SJSA1 (cell line): Measurements from ENCODE around the gene SRP72. TPM values are rescaled to one million over a fixed set of nuclear protein-coding genes. Genes with fewer than 3 reads are reported as not detected.

Experiments
- DNase-seq, 2 experiments: peaks; one replicate each; pipeline ENCODE4 v3.0.0-alpha.2; 2015 to 2020; ENCODE audit warnings: low spot score in 2 of 2, low read depth in 1 of 2
- H3K27ac ChIP-seq: fragments of 250-450 bp; sonication (Bioruptor Pico); 2 replicates; pipeline ENCODE4 v1.5.1; 2020; ENCODE audit warnings: mild to moderate bottlenecking, moderate library complexity
- H3K27me3 ChIP-seq: fragments of 250-450 bp; sonication (Bioruptor Pico); replicated peaks from 2 replicates; pipeline ENCODE4 v1.5.1; 2020; ENCODE audit warnings: mild to moderate bottlenecking, moderate library complexity
- H3K36me3 ChIP-seq: fragments of 250-450 bp; sonication (Bioruptor Pico); 2 replicates; pipeline ENCODE4 v1.5.1; 2020; ENCODE audit warnings: mild to moderate bottlenecking
- H3K4me1 ChIP-seq: fragments of 250-450 bp; sonication (Bioruptor Pico); replicated peaks from 2 replicates; pipeline ENCODE4 v1.6.1; 2021; ENCODE audit warnings: mild to moderate bottlenecking
- H3K4me3 ChIP-seq: fragments of 250-450 bp; sonication (Bioruptor Pico); 2 replicates; pipeline ENCODE4 v1.5.1; 2020; ENCODE audit warnings: mild to moderate bottlenecking
- H3K9me3 ChIP-seq: fragments of 250-450 bp; sonication (Bioruptor Pico); replicated peaks from 2 replicates; pipeline ENCODE4 v1.5.1; 2020; ENCODE audit warnings: mild to moderate bottlenecking
- total RNA-seq: library from RNA; depleted of rRNA; stranded (reverse); fragments of >200 nt; shearing (Covaris generic); gene quantifications from 2 replicates; pipeline ENCODE4 v1.2.3, GENCODE V29; 2014; rRNA removed

The SRP72 gene
- total RNA-seq, 1 experiment from 2014 or later, result 111 TPM

DNA sequence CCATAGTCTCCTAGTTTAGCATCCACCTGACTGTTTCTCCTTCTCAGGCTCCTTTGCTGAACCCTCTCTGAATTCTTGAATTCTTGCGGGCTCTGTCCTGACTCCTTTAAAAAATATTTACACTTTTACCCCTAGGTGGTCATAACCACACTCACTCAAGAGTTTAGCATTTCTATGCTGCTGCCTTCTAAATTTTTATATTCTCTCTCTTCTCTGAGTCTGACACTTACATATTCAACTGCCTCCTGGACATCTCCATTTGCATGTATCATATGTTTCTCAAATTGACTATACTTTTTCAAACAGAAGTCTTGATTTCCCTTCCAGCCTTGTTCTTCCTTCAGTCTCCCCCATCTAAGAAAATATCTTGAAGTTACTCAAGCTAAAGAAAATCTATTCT, 69.7 kb downstream of the SRP72 start:
- no peaks in the 10 kb centered on the region for H3K4me1 ChIP-seq
- DNase-seq, result no peak

GRCh38 chr4:56540826-56541225, 73.4 kb downstream of the SRP72 start:
- no peak for DNase-seq
- Histone ChIP-seq H3K27ac (no peak overlapping the region), H3K4me1 (peaks cover 7% of the 10 kb centered on the region), H3K36me3 (no peaks in the 10 kb centered on the region), H3K27me3 (no peaks in the 10 kb centered on the region), H3K9me3 (no peaks in the 10 kb centered on the region), H3K4me3 (no peak overlapping the region)

More for the DNA sequence above, 69.7 kb downstream of the SRP72 start:
- Histone ChIP-seq H3K27ac (no peak overlapping the region), H3K36me3 (no peaks in the 10 kb centered on the region), H3K4me3 (no peak overlapping the region), H3K27me3 (no peaks in the 10 kb centered on the region), H3K9me3 (no peaks in the 10 kb centered on the region)

DNA sequence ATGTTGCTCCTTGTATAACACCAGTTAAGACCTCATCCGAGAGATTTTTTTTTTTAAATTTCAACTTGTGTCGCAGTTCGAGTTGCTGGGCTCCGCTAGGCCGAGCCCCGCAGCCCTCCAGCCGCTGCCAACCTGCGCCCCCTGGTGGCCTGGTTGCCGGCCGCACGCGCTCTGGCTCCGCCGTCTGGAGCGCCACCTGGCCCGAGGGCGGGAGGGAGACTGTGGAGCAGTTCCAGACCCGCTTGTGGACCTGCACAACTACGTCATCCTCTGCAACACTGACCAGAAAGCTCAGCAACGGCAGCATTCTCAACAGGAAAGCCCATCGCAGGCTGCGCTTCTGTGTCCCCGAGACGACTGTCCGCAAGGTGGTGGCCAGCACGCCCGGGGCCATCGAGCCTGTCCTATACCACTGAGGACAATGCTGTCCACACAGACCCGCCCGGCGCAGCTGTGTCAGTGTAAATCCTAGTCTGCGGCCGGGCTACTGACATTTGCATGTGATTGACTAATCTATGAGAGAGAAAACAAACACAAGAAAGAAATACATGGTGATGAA, 77.2 kb downstream of the SRP72 start:
- peaks cover 7% of the 10 kb centered on the region for H3K4me1 ChIP-seq
- no peaks in the 10 kb centered on the region for H3K36me3 ChIP-seq
- H3K27me3 ChIP-seq, result no peaks in the 10 kb centered on the region
- no peaks in the 10 kb centered on the region for H3K9me3 ChIP-seq
- peak overlapping the region; percentile 30 for H3K4me3 ChIP-seq
- peak overlapping the region; percentile 42 for H3K27ac ChIP-seq
- peak; percentile 91 for DNase-seq

DNA sequence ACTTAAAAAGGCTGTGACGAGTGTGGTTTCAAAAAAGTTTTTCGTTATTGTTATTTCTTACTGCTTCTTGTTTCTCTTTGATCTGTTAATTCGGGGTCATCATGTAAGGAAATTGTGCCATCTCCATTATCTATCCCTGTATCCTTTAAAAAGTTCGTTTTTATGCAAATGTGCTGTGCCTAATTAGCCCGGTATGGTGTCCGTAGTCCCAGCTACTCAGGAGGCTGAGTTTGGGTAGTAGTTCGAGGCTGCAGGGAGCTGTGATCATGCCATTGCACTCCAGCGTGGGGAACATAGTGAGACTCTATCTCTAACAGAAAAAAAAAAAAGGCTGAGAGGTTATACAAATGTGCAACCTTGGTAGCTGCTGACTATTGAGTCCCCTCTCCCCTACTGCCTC, 83.2 kb downstream of the SRP72 start:
- Histone ChIP-seq H3K27ac (no peak overlapping the region), H3K9me3 (no peaks in the 10 kb centered on the region), H3K27me3 (no peaks in the 10 kb centered on the region), H3K36me3 (no peaks in the 10 kb centered on the region), H3K4me1 (no peaks in the 10 kb centered on the region), H3K4me3 (no peak overlapping the region)
- no peak for DNase-seq

DNA sequence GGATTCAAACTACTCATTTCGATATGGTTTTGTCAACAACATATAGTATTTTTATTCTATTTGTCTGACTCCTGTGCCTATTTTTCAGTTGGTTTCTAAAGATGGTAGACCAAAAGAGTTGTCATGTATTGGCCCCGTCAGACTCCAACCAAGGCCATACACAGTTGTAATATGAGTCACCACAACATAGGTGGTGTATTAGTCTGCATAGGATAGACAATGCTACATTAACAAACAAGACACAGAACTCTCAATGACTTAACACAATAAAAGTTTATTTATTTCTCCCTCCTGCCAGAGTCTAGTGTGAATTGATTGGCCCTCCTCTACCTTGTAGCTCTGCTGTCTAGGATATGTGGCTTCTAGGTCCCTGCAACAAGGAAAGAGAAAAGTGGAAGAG, 84.1 kb downstream of the SRP72 start:
- Histone ChIP-seq H3K36me3 (no peaks in the 10 kb centered on the region), H3K4me3 (no peak overlapping the region), H3K4me1 (no peaks in the 10 kb centered on the region), H3K27ac (no peak overlapping the region), H3K27me3 (no peaks in the 10 kb centered on the region), H3K9me3 (no peaks in the 10 kb centered on the region)
- DNase-seq, result no peak

- Histone ChIP-seq H3K27me3 (no peaks in the 10 kb centered on the region), H3K4me1 (no peaks in the 10 kb centered on the region), H3K36me3 (no peaks in the 10 kb centered on the region), H3K9me3 (no peaks in the 10 kb centered on the region), H3K4me3 (no peak overlapping the region), H3K27ac (no peak overlapping the region)
- no peak for DNase-seq
Measured at GRCh38 chr4:56552273-56552672, 84.9 kb downstream of the SRP72 start.

Other genes starting within 250 kb of the SRP72 start
- gene AASDH, start 80.1 kb upstream of the SRP72 start, total RNA-seq, result 8.4 and 9.6 TPM in 2 replicates
- 26.6 and 40.6 TPM in 2 replicates for gene PPAT, start 32.0 kb upstream of the SRP72 start, total RNA-seq
- gene PAICS, start 31.4 kb upstream of the SRP72 start, total RNA-seq, result 76.2 and 106 TPM in 2 replicates
- gene ARL9, start 38.2 kb downstream of the SRP72 start, total RNA-seq, result 2.5 and 3.1 TPM in 2 replicates
- 4.3 and 5.5 TPM in 2 replicates for gene HOPX, start 213.7 kb downstream of the SRP72 start, total RNA-seq